ENCODE results near the gene ARID1A.

- TF ChIP-seq CTCF (optimal IDR thresholded peaks at IDR 0.05 in 1 of 3, IDR thresholded peaks at IDR 0.05 in 1 of 3, conservative IDR thresholded peaks at IDR 0.05 in 1 of 3; ENCODE audit: extremely low read depth in 1 of 3, insufficient read depth in 2 of 3, low read length in 3 of 3), result no peak
- no peak for TF ChIP-seq EZH2 (IDR thresholded peaks at IDR 0.05; ENCODE audit: low read length)
These were observed 49.4 kb downstream of the ARID1A start for GRCh38 chr1:26745191-26745590.

All from keratinocyte (primary cell).